ENCODE results near the gene CNKSR3. TPM values are rescaled to one million over a fixed set of nuclear protein-coding genes. Genes with fewer than 3 reads are reported as not detected.
A peak's percentile ranks its signal among the peaks of the same experiment; 100 is the strongest.

CNKSR3 gene
- total RNA-seq, 1 experiment from 2014 or later = 5.6 TPM

GRCh38 chr6:154496186-154496585, 14.3 kb downstream of the CNKSR3 start:
- no peak overlapping the region for H3K4me3 Mint-ChIP-seq
- H3K56ac ChIP-seq (ENCODE audit: insufficient read length, low read depth, low read length) = no peak overlapping the region
- no peak overlapping the region for H3K4me2 ChIP-seq (ENCODE audit: insufficient read depth, insufficient read length, low read length)
- no peak overlapping the region for H3K4ac ChIP-seq (ENCODE audit: low read depth, low read length)
- H2AK5ac ChIP-seq (ENCODE audit: insufficient read length, low read length) = no peak overlapping the region
- H3K9me3 Mint-ChIP-seq = no peaks in the 10 kb centered on the region
- H2BK20ac ChIP-seq (ENCODE audit: low read depth, low read length, poor library complexity, severe bottlenecking) = no peak overlapping the region
- no peak overlapping the region for H3K9ac ChIP-seq (ENCODE audit: extremely low read depth, insufficient read length, low read length)
- no peaks in the 10 kb centered on the region; the same call in 1 of the 2 replicates for H3K4me1 ChIP-seq (ENCODE audit: insufficient read depth, low read length)
- no peak overlapping the region for H2BK5ac ChIP-seq (ENCODE audit: insufficient read length, low read length)
- no peaks in the 10 kb centered on the region for H3K27me3 ChIP-seq (ENCODE audit: insufficient read depth, low read length)
- peak overlapping the region in 1 of 3 experiments; percentile 20; a peak in 1 of 7 replicates for H3K27ac Mint-ChIP-seq
- H3K27ac ChIP-seq (ENCODE audit: insufficient read length, low read depth, low read length) = no peak overlapping the region
- H2BK15ac ChIP-seq (ENCODE audit: low read depth, low read length) = no peak overlapping the region
- no CpG with 5 or more reads among the region's 4 CpGs for WGBS (ENCODE audit: extremely low coverage, insufficient read length, low lambda C conversion rate)
- no peak overlapping the region for H2BK12ac ChIP-seq (ENCODE audit: insufficient read length, low read depth, low read length)
- TF ChIP-seq CTCF (conservative IDR thresholded peaks at IDR 0.05) = no peak
- H2AFZ ChIP-seq (ENCODE audit: low read length) = no peak overlapping the region
- no peaks in the 10 kb centered on the region for H3K79me2 ChIP-seq (ENCODE audit: insufficient read depth, low read length)
- H2BK120ac ChIP-seq (ENCODE audit: low read depth, low read length, poor library complexity, severe bottlenecking) = no peak overlapping the region
- no peaks in the 10 kb centered on the region for H3K27me3 Mint-ChIP-seq (ENCODE audit: low read depth)
- no peak overlapping the region for H3K14ac ChIP-seq (ENCODE audit: insufficient read depth, low read length)
- no peak overlapping the region for H4K8ac ChIP-seq (replicated peaks; ENCODE audit: insufficient read length, low read depth, low read length)
- H4K91ac ChIP-seq (ENCODE audit: insufficient read length, low read depth, low read length) = no peak overlapping the region
- peaks cover 11% of the 10 kb centered on the region in 2 experiments for H3K4me1 Mint-ChIP-seq
- no peak for DNase-seq
- H3K18ac ChIP-seq (ENCODE audit: insufficient read length, low read depth, low read length) = no peak overlapping the region
- no peaks in the 10 kb centered on the region for H3K79me1 ChIP-seq (ENCODE audit: insufficient read depth, low read depth, low read length, poor library complexity, severe bottlenecking)
- no peak overlapping the region for H3K23ac ChIP-seq (ENCODE audit: insufficient read length, low read depth, low read length)
- no peaks in the 10 kb centered on the region for H3K9me3 ChIP-seq (ENCODE audit: control insufficient read depth, low read depth, low read length)
- no peak overlapping the region for H4K5ac ChIP-seq (ENCODE audit: insufficient read length, low read depth, low read length)
- H3K23me2 ChIP-seq (ENCODE audit: insufficient read length, low read depth, low read length, poor library complexity, severe bottlenecking) = no peaks in the 10 kb centered on the region
- no peak overlapping the region for H3T11ph ChIP-seq (ENCODE audit: low read length)
- H3K36me3 Mint-ChIP-seq (ENCODE audit: insufficient read depth in 1 of 3, low read depth in 3 of 3) = no peaks in the 10 kb centered on the region
- no peaks in the 10 kb centered on the region for H4K20me1 ChIP-seq (ENCODE audit: control insufficient read depth, insufficient read depth, insufficient read length)

All from H9 (cell line).